Choroid plexus epithelial cell (primary cell): ENCODE results near the gene C10orf143.

ENCODE experiments used
- DNase-seq: peaks from one replicate; pipeline ENCODE4 v3.0.0-alpha.2; 2010; ENCODE audit warnings: low read depth
- H3K4me3 ChIP-seq: 2 replicates; pipeline ENCODE4 v1.5.1; 2011; ENCODE audit warnings: low read depth, mild to moderate bottlenecking, control low read depth, low read length, moderate library complexity
- TF ChIP-seq, protein P1 (sequence below): conservative IDR thresholded peaks from 2 replicates; pipeline ENCODE4 v1.5.1; 2011; ENCODE audit warnings: low read depth, mild to moderate bottlenecking, control low read depth, inconsistent platforms, low read length, moderate library complexity

The C10orf143 gene

DNA sequence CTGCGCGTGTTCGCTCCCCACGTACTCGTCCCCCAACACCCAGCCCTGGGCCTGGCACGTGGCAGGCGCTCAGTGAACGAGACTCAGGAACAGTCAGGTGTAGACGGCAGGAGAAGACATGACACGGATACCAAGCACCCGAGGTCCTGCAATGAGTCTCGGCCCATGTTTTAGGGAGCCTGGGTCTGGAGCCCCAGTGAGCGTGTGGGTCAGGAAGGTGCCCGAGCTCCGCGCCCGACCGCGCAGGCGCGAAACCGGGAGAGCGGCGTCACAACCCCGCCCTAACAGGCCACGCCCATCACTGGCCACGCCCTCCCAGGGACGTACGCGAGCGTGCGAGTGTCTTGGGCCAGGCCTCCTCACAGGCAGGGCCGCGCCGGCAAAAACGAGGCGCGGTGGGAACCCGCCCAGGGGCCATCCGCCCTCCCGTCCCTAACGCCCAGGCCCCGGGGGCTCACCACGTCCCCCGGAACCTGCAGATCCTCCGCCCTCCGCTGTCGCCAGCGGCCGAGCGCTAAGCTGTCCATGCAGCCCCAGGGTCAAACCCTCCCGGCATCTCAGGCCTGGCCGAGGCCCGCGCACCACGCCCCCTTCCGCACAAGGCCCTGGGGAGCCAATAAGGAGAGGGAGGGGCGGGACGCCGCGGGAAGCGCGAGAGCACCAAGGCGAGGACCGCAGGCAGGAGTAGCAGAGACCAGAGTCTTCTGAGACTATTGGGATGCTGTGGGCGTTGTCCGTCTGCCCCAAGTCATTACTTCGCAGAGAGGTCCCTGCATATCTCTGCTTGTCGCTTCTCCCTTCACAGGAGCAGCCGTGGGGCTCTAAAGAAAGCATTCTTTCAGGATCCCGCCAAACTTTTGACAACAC is at the start of gene C10orf143:
Gene C10orf143, minus strand, starts transcription at position 585 of the 867 bp plus-strand sequence. Its CDS starts 58 bp downstream, at position 527.
- TF ChIP-seq, protein P1, sequence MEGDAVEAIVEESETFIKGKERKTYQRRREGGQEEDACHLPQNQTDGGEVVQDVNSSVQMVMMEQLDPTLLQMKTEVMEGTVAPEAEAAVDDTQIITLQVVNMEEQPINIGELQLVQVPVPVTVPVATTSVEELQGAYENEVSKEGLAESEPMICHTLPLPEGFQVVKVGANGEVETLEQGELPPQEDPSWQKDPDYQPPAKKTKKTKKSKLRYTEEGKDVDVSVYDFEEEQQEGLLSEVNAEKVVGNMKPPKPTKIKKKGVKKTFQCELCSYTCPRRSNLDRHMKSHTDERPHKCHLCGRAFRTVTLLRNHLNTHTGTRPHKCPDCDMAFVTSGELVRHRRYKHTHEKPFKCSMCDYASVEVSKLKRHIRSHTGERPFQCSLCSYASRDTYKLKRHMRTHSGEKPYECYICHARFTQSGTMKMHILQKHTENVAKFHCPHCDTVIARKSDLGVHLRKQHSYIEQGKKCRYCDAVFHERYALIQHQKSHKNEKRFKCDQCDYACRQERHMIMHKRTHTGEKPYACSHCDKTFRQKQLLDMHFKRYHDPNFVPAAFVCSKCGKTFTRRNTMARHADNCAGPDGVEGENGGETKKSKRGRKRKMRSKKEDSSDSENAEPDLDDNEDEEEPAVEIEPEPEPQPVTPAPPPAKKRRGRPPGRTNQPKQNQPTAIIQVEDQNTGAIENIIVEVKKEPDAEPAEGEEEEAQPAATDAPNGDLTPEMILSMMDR, result no peak
- peak within 1 kb of the TSS; percentile 72 for H3K4me3 ChIP-seq
- peak; percentile 98 for DNase-seq

DNA sequence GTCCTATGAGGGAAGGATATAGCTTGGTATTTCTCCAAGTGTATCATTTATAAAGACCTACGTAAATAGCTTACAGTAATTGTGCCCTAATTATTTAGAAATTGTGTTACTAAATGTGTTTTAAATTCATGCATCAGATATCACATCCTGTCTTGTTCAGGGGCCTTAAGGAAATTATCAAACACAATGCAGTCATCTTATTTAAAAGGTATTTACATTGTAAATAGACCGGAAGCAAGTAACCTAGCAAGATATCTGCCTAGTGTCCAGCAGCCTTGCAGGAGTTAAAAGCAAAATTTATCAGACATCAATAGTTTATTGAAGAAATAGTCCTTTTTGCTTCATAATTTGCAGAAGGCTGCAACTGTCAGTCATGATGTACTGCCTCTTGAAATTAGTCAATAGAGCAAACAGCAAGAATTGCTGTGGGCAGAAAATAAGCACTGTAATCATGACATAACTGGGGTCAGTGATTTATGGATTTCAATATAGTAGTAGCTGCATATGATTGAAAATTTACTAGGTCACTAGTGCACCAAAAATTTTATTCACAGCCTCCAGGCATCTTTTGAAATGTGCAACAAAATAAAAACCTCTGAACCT is 48.7 kb upstream of the C10orf143 start:
- DNase-seq, result no peak
- H3K4me3 ChIP-seq, result no peak overlapping the region
- TF ChIP-seq, protein P1, result no peak

DNA sequence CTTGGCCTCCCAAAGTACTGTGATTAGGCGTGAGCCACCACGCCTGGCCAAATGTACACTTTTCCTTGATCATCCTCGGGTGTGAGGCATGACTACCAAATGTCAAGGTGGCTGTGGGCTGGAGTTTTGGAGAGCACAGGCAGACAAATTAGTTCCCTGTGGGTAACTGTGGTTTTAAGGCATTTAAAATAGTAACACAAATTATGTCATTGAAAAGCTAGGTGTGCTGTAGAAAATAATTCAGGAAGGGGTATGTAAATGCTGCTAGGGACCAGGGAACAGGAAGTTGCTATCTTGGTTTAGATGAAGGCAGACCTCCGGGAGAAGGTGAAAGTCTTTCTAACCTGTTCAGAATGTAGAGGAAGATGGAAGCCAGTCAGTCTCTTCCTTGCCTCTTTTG is 35.4 kb upstream of the C10orf143 start:
- H3K4me3 ChIP-seq, result no peak overlapping the region
- DNase-seq, result no peak
- TF ChIP-seq, protein P1, result no peak

DNA sequence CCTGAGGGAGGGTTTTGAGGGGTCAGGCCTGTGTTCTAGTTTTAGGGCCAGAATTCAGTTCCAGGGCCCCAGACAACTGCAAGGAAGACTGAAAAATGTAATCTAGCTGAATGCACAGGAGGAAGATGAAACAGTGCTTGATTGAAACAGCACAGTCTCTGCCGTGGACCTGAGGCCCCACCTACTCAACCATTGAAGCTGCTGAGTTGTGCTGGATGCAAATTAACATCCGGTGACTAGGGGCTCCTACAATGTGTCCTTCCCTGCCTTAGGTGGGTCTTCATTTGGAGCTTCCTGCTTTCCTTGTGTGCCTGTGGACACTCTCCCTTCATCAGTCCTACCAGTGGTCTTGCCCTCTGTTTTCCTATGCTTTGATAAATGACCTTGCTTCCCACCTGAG is 31.2 kb upstream of the C10orf143 start:
- TF ChIP-seq, protein P1, result no peak
- DNase-seq, result no peak
- H3K4me3 ChIP-seq, result no peak overlapping the region

DNA sequence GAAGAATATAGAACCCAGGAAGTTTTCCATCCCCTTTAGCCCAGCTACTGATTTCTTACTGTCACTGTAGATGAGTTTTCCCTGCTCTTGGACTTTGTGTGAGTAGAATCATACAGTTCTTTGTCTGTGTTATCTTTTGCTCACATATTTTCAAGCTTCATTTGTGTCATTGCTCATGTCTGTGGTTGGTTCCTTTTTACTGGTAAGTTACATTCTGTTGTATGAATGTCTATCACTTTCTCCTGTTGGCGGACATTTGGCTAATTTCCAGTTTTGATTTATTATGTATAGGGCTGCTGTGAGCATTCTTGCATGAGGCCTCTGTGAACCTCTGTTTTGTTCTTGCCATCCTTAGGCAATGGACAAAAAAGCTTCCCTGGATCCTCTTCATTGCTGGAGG is 30.8 kb upstream of the C10orf143 start:
- H3K4me3 ChIP-seq, result no peak overlapping the region
- DNase-seq, result peak; percentile 50
- TF ChIP-seq, protein P1, result no peak

DNA sequence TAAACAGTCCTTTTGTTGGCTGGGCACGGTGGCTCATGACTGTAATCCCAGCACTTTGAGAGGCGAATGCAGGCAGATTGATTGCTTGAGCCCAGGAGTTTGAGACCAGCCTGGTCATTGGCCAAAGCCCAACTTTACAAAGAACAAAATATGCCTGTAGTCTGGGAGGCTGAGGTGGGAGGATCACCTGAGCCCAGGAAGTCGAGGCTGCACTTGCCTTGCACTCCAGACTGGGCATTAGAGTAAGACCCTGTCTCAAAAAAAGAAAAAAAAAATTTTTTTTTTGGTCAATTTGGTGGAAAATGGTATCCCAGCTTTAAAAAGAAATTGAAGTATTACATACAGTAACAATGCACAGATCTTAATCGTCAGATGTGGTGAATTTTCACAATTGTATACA is 30.4 kb upstream of the C10orf143 start:
- H3K4me3 ChIP-seq, result no peak overlapping the region
- DNase-seq, result no peak
- TF ChIP-seq, protein P1, result no peak
